GM12873 (cell line): Measurements from ENCODE around the gene ST6GALNAC6.

Experiments used
- CTCF ChIP-seq: IDR thresholded peaks from 2 replicates; pipeline ENCODE4 v1.5.1; 2012; ENCODE audit warnings: low read depth, mild to moderate bottlenecking, moderate library complexity, low read length, control low read depth; ENCODE audit not compliant: insufficient read depth; ENCODE audit errors: missing control alignments

The ST6GALNAC6 gene

GRCh38 chr9:127841087-127841835 lies 58.1 kb downstream of the ST6GALNAC6 start:
- no peak for TF ChIP-seq CTCF

GRCh38 chr9:127838375-127839078 lies 60.9 kb downstream of the ST6GALNAC6 start:
- TF ChIP-seq CTCF, result no peak

- TF ChIP-seq CTCF, result no peak
These were observed 62.1 kb downstream of the ST6GALNAC6 start for GRCh38 chr9:127837346-127837745.

GRCh38 chr9:127835991-127836516 lies 63.3 kb downstream of the ST6GALNAC6 start:
- TF ChIP-seq CTCF, result no peak
